ENCODE measurements around the gene NAV3. TPM values are rescaled to one million over a fixed set of nuclear protein-coding genes. Genes with fewer than 3 reads are reported as not detected.

The NAV3 gene
- total and polyA plus RNA-seq, 2 of the 4 experiments (the other 2 are of a cell fraction): 25.5 to 106 TPM

DNA sequence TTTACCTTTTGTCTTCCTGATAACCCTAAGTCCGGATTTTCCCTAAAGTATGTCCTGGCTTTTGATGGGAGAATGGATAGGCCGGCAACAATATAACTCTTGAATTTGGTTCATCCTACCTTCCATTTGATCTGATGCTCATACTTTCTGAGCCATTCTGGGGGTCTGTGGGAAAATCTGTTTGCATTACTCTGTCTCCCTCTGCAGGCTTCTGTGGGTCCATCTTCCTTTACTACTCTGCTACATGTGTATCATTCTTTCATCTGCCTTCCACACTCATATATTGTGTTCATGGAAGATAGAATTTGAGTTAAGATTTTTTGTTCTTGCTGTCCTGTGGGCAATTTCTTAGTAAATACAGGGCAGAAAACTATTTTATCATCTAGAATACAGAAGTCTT is 101.5 kb downstream of the NAV3 start:
- H3K56ac ChIP-seq (ENCODE audit: extremely low read depth, insufficient read depth, low read length): no peak overlapping the region
- H3K4ac ChIP-seq (ENCODE audit: low read depth, low read length): no peak overlapping the region
- no peak overlapping the region for H2AFZ ChIP-seq (replicated peaks; ENCODE audit: low read length, poor library complexity)
- WGBS, 2 experiments (ENCODE audit: extremely low coverage in 2 of 2, insufficient read length in 1 of 2): no CpG with 5 or more reads among the region's 2 CpGs
- H3K14ac ChIP-seq (replicated peaks; ENCODE audit: low read depth, low read length): no peak overlapping the region
- H3K4me1 ChIP-seq (ENCODE audit: control insufficient read depth, insufficient read depth, low read length): no peaks in the 10 kb centered on the region
- TF ChIP-seq MXI1 (IDR thresholded peaks at IDR 0.05; ENCODE audit: borderline replicate concordance, low read depth, low read length) (no peak), POLR2A (IDR thresholded peaks at IDR 0.05; ENCODE audit: low read depth, low read length) (no peak), RAD21 (IDR thresholded peaks at IDR 0.05; ENCODE audit: low read length) (no peak), USF2 (IDR thresholded peaks at IDR 0.05; ENCODE audit: low read depth, low read length) (no peak), NFE2L2 (IDR thresholded peaks at IDR 0.05; ENCODE audit: low read depth, low read length) (no peak), BHLHE40 (IDR thresholded peaks at IDR 0.05; ENCODE audit: low read depth, low read length) (no peak), CEBPB (IDR thresholded peaks at IDR 0.05; ENCODE audit: low read depth, low read length) (no peak), CHD1 (IDR thresholded peaks at IDR 0.05; ENCODE audit: low read depth, low read length) (no peak), MAZ (IDR thresholded peaks at IDR 0.05; ENCODE audit: borderline replicate concordance, low read depth, low read length) (no peak), RFX5 (IDR thresholded peaks at IDR 0.05; ENCODE audit: low read depth, low read length) (no peak), ELK1 (IDR thresholded peaks at IDR 0.05; ENCODE audit: borderline replicate concordance, low read depth, low read length) (no peak), RCOR1 (IDR thresholded peaks at IDR 0.05; ENCODE audit: insufficient replicate concordance, low read length) (no peak), FOS (IDR thresholded peaks at IDR 0.05; ENCODE audit: low read depth, low read length) (no peak), MAFK (IDR thresholded peaks at IDR 0.05; ENCODE audit: low read depth, low read length) (no peak), SMC3 (IDR thresholded peaks at IDR 0.05; ENCODE audit: low read depth, low read length) (no peak)
- TF ChIP-seq, protein P1, sequence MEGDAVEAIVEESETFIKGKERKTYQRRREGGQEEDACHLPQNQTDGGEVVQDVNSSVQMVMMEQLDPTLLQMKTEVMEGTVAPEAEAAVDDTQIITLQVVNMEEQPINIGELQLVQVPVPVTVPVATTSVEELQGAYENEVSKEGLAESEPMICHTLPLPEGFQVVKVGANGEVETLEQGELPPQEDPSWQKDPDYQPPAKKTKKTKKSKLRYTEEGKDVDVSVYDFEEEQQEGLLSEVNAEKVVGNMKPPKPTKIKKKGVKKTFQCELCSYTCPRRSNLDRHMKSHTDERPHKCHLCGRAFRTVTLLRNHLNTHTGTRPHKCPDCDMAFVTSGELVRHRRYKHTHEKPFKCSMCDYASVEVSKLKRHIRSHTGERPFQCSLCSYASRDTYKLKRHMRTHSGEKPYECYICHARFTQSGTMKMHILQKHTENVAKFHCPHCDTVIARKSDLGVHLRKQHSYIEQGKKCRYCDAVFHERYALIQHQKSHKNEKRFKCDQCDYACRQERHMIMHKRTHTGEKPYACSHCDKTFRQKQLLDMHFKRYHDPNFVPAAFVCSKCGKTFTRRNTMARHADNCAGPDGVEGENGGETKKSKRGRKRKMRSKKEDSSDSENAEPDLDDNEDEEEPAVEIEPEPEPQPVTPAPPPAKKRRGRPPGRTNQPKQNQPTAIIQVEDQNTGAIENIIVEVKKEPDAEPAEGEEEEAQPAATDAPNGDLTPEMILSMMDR (conservative IDR thresholded peaks at IDR 0.05; ENCODE audit: low read depth, low read length): no peak
- in situ Hi-C loops (cut with MboI; ENCODE audit: low sequenced_read_pairs): loop anchor here (25.0 kb wide), 1 partner anchor 870 kb away; the partner anchor contains the start of gene E2F7
- H3K27ac ChIP-seq (ENCODE audit: insufficient read depth, low read length): no peak overlapping the region
- intact Hi-C loops (cut with micrococcal nuclease): no loop called here
- H4K5ac ChIP-seq (ENCODE audit: low read depth, low read length): no peak overlapping the region
- H2AK5ac ChIP-seq (ENCODE audit: low read depth, low read length): no peak overlapping the region
- no peak overlapping the region for H4K91ac ChIP-seq (ENCODE audit: insufficient read depth, low read depth, low read length)
- H2BK5ac ChIP-seq (ENCODE audit: low read depth, low read length, poor library complexity, severe bottlenecking): no peak overlapping the region
- ATAC-seq (ENCODE audit: low read depth) (no peak), DNase-seq (no peak)
- H2AK9ac ChIP-seq (replicated peaks; ENCODE audit: low read depth, low read length, poor library complexity): no peak overlapping the region
- ChIA-PET CTCF (no interaction called here), POLR2A (ENCODE audit: unreplicated experiment) (no interaction called here)
- H3K4me3 ChIP-seq (ENCODE audit: insufficient read depth, low read depth, low read length): no peak overlapping the region
- no peaks in the 10 kb centered on the region for H3K36me3 ChIP-seq (ENCODE audit: control insufficient read depth, insufficient read depth, low read length)
- dilution Hi-C loops (cut with HindIII; ENCODE audit: low sequenced_read_pairs, unreplicated experiment): no loop called here
- H3K9ac ChIP-seq (ENCODE audit: low read depth, low read length): no peak overlapping the region
- no peak overlapping the region for H3K18ac ChIP-seq (ENCODE audit: low read depth, low read length)
- H3K9me3 ChIP-seq (ENCODE audit: control insufficient read depth, insufficient read depth, low read length): no peaks in the 10 kb centered on the region
- H2BK15ac ChIP-seq (ENCODE audit: low read depth, low read length): no peak overlapping the region
- no peaks in the 10 kb centered on the region for H3K79me1 ChIP-seq (ENCODE audit: low read depth in 1 of 2, low read length in 2 of 2)
- no peaks in the 10 kb centered on the region for H3K27me3 ChIP-seq (ENCODE audit: control insufficient read depth, insufficient read depth, low read length)
- H3K9me1 ChIP-seq (ENCODE audit: insufficient read depth, low read length): no peaks in the 10 kb centered on the region
- H3K4me2 ChIP-seq (ENCODE audit: low read depth, low read length): no peak overlapping the region
- no peak overlapping the region for H2BK20ac ChIP-seq (ENCODE audit: low read depth, low read length)
- no peak overlapping the region for H3K23ac ChIP-seq (ENCODE audit: low read depth, low read length)
- no TSS peak for BruUV-seq (replicated peaks)
- no peaks in the 10 kb centered on the region for H4K20me1 ChIP-seq (ENCODE audit: insufficient read depth, low read length)
- H4K8ac ChIP-seq (ENCODE audit: low read depth in 2 of 2, low read length in 2 of 2): no peak overlapping the region
- H2BK120ac ChIP-seq (ENCODE audit: low read depth, low read length): no peak overlapping the region

Measured in IMR-90 (cell line).